IPS-11a (cell line): ENCODE measurements around the gene MYOZ1.

Experiments used
- H3K4me3 ChIP-seq: one replicate; pipeline ENCODE4 v1.5.1; 2013; ENCODE audit warnings: low read depth, low read length, control low read depth

MYOZ1 gene

GRCh38 chr10:73601486-73601921 is 39.8 kb downstream of the MYOZ1 start:
- H3K4me3 ChIP-seq = no peak overlapping the region

GRCh38 chr10:73597346-73597745 is 43.9 kb downstream of the MYOZ1 start:
- H3K4me3 ChIP-seq = no peak overlapping the region

GRCh38 chr10:73593812-73594211 is 47.5 kb downstream of the MYOZ1 start:
- H3K4me3 ChIP-seq = no peak overlapping the region

GRCh38 chr10:73593110-73593509 is 48.2 kb downstream of the MYOZ1 start:
- H3K4me3 ChIP-seq = no peak overlapping the region

GRCh38 chr10:73591935-73592699 is 49.2 kb downstream of the MYOZ1 start:
- H3K4me3 ChIP-seq = no peak overlapping the region

- H3K4me3 ChIP-seq = no peak within 1 kb of the TSS
These were observed 50.1 kb downstream of the MYOZ1 start, which contains the start of gene USP54 for GRCh38 chr10:73590881-73591799. Gene USP54, minus strand, starts transcription at chr10:73591342. Its CDS starts 15,684 bp downstream, at chr10:73575658.

- no peak overlapping the region for H3K4me3 ChIP-seq
These were observed 51.6 kb downstream of the MYOZ1 start for GRCh38 chr10:73589563-73590126.

GRCh38 chr10:73588656-73589055 is 52.6 kb downstream of the MYOZ1 start:
- no peak overlapping the region for H3K4me3 ChIP-seq

- H3K4me3 ChIP-seq = no peak overlapping the region
These were observed 54.7 kb downstream of the MYOZ1 start for GRCh38 chr10:73586583-73586984.

GRCh38 chr10:73585327-73585726 is 55.9 kb downstream of the MYOZ1 start:
- H3K4me3 ChIP-seq = no peak overlapping the region

GRCh38 chr10:73584737-73585136 is 56.5 kb downstream of the MYOZ1 start:
- no peak overlapping the region for H3K4me3 ChIP-seq

- no peak overlapping the region for H3K4me3 ChIP-seq
These were observed 59.4 kb downstream of the MYOZ1 start for GRCh38 chr10:73581918-73582317.
